ENCODE results near the gene TTC21A. TPM values are rescaled to one million over a fixed set of nuclear protein-coding genes. Genes with fewer than 3 reads are reported as not detected.

TTC21A gene
- total and polyA plus RNA-seq, 2 of the 13 experiments (the other 11 are each of a cell fraction or from before 2014, with no cell fraction given), result 0.31 to 1.5 TPM

DNA sequence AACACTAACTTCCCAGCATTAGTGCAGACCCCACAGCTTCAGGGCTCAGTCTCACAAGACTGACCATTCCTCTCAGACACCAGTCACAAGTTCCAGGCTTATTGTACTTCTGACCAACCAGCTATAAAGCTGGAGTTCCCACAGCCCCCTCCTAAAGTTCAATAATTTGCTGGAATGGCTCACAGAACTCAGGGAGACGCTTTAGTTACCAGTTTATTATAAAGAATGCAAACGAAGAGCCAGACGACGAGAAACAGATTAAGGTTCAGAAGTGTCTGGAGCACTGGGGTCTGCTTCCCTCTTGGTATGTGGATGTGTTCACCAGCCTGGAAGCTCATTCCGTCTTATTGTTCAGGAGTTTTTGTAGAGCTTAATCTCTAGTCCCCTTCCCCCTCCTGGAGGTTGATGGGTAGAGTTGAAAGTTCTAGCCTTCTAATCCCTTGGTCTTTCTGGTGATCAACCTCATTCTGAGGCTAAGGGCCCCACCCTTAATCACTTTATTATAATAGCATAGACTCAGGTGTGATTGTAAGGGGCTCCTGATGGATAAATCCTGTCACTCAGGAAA, 50.8 kb downstream of the TTC21A start:
- no peak for DNase-seq (ENCODE audit: low spot score)
- H3K27ac ChIP-seq (ENCODE audit: extremely low read length, insufficient read depth, low read length), result no peak overlapping the region
- H3K36me3 ChIP-seq (replicated peaks in 1 of 2; ENCODE audit: control insufficient read depth in 1 of 2, insufficient read depth in 2 of 2, low read length in 2 of 2), result no peaks in the 10 kb centered on the region
- peaks cover under 1% of the 10 kb centered on the region for H3K79me2 ChIP-seq (ENCODE audit: insufficient read depth, low read length)
- H3K27me3 ChIP-seq (ENCODE audit: control insufficient read depth in 1 of 2, insufficient read depth in 2 of 2, low read length in 2 of 2), result peaks cover 0 to 1% of the 10 kb centered on the region in 2 experiments; a peak in 1 of 5 replicates
- no peak overlapping the region for H3K9ac ChIP-seq (ENCODE audit: insufficient read depth, low read depth, low read length)
- no peak overlapping the region for H3K4me2 ChIP-seq (ENCODE audit: low read depth, low read length)
- H4K20me1 ChIP-seq (ENCODE audit: insufficient read depth, low read length), result no peaks in the 10 kb centered on the region
- H3K4me3 ChIP-seq (replicated peaks in 1 of 3; ENCODE audit: insufficient read depth in 1 of 3, low read depth in 2 of 3, low read length in 3 of 3), result no peak overlapping the region
- TF ChIP-seq, protein P1, sequence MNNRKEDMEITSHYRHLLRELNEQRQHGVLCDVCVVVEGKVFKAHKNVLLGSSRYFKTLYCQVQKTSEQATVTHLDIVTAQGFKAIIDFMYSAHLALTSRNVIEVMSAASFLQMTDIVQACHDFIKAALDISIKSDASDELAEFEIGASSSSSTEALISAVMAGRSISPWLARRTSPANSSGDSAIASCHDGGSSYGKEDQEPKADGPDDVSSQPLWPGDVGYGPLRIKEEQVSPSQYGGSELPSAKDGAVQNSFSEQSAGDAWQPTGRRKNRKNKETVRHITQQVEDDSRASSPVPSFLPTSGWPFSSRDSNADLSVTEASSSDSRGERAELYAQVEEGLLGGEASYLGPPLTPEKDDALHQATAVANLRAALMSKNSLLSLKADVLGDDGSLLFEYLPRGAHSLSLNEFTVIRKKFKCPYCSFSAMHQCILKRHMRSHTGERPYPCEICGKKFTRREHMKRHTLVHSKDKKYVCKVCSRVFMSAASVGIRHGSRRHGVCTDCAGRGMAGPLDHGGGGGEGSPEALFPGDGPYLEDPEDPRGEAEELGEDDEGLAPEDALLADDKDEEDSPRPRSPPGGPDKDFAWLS (CRISPR knock-in tag; IDR thresholded peaks at IDR 0.05; ENCODE audit: borderline replicate concordance), result no peak
- no peak for TF ChIP-seq ZNF781 (CRISPR knock-in tag; IDR thresholded peaks at IDR 0.05; ENCODE audit: borderline replicate concordance, not compliant biosample characterization)
- TF ChIP-seq, protein P2, sequence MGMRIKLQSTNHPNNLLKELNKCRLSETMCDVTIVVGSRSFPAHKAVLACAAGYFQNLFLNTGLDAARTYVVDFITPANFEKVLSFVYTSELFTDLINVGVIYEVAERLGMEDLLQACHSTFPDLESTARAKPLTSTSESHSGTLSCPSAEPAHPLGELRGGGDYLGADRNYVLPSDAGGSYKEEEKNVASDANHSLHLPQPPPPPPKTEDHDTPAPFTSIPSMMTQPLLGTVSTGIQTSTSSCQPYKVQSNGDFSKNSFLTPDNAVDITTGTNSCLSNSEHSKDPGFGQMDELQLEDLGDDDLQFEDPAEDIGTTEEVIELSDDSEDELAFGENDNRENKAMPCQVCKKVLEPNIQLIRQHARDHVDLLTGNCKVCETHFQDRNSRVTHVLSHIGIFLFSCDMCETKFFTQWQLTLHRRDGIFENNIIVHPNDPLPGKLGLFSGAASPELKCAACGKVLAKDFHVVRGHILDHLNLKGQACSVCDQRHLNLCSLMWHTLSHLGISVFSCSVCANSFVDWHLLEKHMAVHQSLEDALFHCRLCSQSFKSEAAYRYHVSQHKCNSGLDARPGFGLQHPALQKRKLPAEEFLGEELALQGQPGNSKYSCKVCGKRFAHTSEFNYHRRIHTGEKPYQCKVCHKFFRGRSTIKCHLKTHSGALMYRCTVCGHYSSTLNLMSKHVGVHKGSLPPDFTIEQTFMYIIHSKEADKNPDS (CRISPR knock-in tag; IDR thresholded peaks at IDR 0.05), result no peak
- TF ChIP-seq BHLHE40 (IDR thresholded peaks at IDR 0.05; ENCODE audit: low read length), result no peak
- TF ChIP-seq ZBTB43 (CRISPR knock-in tag; conservative IDR thresholded peaks at IDR 0.05), result no peak
- TF ChIP-seq, protein P3, sequence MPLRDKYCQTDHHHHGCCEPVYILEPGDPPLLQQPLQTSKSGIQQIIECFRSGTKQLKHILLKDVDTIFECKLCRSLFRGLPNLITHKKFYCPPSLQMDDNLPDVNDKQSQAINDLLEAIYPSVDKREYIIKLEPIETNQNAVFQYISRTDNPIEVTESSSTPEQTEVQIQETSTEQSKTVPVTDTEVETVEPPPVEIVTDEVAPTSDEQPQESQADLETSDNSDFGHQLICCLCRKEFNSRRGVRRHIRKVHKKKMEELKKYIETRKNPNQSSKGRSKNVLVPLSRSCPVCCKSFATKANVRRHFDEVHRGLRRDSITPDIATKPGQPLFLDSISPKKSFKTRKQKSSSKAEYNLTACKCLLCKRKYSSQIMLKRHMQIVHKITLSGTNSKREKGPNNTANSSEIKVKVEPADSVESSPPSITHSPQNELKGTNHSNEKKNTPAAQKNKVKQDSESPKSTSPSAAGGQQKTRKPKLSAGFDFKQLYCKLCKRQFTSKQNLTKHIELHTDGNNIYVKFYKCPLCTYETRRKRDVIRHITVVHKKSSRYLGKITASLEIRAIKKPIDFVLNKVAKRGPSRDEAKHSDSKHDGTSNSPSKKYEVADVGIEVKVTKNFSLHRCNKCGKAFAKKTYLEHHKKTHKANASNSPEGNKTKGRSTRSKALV (CRISPR knock-in tag; IDR thresholded peaks at IDR 0.05), result no peak
- TF ChIP-seq ZNF7 (CRISPR knock-in tag; IDR thresholded peaks at IDR 0.05), result no peak
- TF ChIP-seq THAP9 (CRISPR knock-in tag; IDR thresholded peaks at IDR 0.05; ENCODE audit: borderline replicate concordance), result no peak
- ATAC-seq, result no peak
- no peaks in the 10 kb centered on the region for H3K9me3 ChIP-seq (ENCODE audit: low read length)
- BruUV-seq (replicated peaks), result no TSS peak
- H3K4me1 ChIP-seq (ENCODE audit: insufficient read depth, low read length), result peaks cover 17% of the 10 kb centered on the region
- H2AFZ ChIP-seq (ENCODE audit: low read length), result no peak overlapping the region
- ChIA-PET POLR2A (no interaction called here), CTCF (ENCODE audit: low intra/inter-chr PET ratio, low total read pairs) (no interaction called here)
- intact Hi-C loops (cut with micrococcal nuclease; ENCODE audit: unreplicated experiment), result no loop called here
- WGBS (ENCODE audit: low lambda C conversion rate), result 50% methylated on average over 5 of the region's 5 CpGs
- in situ Hi-C loops (cut with HindIII; ENCODE audit: extremely low pct_ligation_motif_present, low pct_unique_long_range_greater_than_20kb), result no loop called here
- FAIRE-seq, result no peak

Data from HepG2 (cell line).